ENCODE data around the gene LRRC4C.

LRRC4C gene

GRCh38 chr11:40328890-40329614 lies 1130.4 kb downstream of the LRRC4C start:
- DNase-seq, result peak; percentile 53

GRCh38 chr11:40323241-40323640 lies 1136.2 kb downstream of the LRRC4C start:
- no peak for DNase-seq

DNA sequence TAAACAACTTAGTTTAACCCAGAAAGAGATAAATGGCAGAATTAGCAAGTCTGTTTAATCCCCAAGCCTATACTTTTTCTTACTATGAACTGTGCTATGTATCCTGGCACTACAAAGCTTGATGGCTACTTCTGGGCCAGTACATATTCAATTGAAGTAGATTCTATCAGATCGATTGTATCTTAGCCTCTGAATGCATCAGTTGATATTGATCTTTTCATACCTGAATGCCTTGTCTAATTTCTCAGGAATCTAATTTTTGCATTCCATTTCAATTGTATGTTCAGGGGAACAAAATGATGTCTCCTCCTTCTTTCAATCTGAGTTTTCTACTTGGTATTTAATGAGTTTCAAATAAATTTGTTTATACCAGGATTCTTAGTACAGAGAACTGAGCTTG lies 1137.9 kb downstream of the LRRC4C start:
- DNase-seq, result no peak

DNA sequence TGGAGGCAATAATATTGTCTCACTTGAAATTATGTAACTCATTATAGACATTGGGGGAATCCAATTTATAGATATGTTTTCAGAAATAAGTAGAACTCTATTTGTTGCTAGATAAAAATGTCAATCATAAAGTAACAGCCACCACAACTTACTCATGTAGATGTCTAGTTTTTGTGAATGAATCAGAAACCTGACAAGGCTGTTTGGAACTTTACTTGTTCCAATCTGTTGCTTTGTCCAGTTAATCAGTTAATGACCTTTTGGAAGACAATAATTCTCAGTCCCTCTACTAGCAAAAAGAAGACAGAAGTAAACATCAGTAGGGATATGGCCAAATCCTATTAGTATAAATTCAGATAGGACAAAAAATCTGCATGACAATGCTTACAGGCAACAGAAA lies 1143.3 kb downstream of the LRRC4C start:
- DNase-seq, result no peak

- no peak for DNase-seq
These were observed 1144.3 kb downstream of the LRRC4C start for GRCh38 chr11:40315122-40315521.

GRCh38 chr11:40314327-40314726 lies 1145.1 kb downstream of the LRRC4C start:
- DNase-seq, result no peak

DNA sequence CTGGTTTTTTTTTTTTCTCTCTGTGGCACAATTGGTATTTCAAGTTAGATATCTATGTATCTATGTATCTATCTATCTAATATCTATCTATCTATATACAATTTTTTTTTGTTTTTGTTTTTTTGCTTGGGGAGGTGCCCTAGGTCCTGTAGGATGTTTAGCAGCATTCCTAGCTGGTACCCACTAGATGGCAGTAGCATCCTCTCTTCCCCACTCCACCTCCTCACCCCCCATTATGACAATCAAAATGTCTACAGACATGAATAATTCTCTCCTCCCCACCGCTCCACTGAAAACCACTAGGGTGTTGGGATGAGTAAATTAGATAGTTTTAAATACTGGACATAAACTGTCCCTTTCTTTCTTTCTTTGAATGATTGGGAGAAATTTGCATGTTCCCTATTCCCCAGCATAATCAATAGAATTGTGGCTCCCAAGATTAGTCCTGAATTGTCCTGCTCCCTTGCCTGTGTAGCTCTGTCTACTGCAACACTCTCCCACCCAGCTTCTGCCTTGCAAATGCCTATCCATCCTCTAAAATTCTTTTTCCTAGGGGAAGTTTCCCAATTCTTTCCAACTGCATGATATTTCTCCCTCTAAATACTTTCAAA lies 1152.4 kb downstream of the LRRC4C start:
- DNase-seq, result peak; percentile 22

DNA sequence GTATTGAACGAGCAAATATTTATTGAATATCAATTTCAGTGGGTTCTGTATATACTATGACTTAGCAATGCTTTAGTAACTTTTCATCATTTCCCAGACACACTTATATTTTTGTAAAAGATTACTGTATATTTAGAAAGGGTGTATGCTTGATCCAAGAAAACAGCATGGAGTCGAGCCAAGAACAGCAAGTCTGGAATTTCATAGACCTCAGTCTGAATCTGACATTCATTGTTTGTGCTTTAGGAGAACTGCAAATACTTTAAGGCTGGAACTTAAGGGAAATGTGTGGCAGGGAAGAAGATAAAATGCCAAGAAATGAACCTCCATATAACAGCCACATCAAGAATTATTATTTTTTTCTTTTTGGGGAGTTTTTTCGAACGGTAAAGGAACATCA lies 1156.8 kb downstream of the LRRC4C start:
- no peak for DNase-seq

GRCh38 chr11:40295466-40295865 lies 1164.0 kb downstream of the LRRC4C start:
- no peak for DNase-seq

- DNase-seq, result no peak
These were observed 1164.7 kb downstream of the LRRC4C start for GRCh38 chr11:40294741-40295140.

- no peak for DNase-seq
These were observed 1165.1 kb downstream of the LRRC4C start for GRCh38 chr11:40294349-40294735.

DNA sequence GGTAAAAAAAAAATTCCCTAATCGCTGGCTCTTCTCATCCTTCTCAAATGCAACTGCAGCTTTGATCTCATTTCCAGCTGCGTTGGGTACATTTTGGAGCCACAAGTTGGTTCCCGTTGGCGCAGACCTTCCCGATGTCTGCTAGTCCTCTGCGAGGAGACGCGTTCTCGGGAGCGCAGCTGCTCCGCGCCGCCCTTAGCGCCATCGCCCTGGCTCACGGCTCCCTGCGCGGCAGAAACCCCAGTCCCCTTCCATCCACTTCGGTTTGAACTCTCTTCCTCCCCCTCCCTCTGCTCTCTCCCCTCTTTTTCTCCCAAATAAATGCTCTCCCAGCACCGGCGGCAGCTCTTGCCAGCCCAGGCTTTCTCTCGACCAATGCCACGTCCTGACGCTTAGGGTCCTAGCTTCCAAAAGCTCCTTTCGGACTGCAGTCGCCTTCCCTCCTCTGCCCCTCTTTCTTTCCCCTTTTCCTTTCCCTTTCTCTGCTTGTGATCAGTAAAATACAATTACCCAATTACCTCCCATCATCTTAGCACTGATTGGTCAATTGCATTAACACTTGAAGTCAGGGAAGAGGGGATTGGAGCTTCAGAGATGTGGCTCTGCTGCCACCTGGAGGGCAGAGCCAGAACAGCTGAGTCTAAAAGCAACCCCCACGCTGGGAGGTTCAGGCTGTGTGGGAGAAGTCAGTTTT lies 1165.7 kb downstream of the LRRC4C start:
- DNase-seq, result peak; percentile 81

DNA sequence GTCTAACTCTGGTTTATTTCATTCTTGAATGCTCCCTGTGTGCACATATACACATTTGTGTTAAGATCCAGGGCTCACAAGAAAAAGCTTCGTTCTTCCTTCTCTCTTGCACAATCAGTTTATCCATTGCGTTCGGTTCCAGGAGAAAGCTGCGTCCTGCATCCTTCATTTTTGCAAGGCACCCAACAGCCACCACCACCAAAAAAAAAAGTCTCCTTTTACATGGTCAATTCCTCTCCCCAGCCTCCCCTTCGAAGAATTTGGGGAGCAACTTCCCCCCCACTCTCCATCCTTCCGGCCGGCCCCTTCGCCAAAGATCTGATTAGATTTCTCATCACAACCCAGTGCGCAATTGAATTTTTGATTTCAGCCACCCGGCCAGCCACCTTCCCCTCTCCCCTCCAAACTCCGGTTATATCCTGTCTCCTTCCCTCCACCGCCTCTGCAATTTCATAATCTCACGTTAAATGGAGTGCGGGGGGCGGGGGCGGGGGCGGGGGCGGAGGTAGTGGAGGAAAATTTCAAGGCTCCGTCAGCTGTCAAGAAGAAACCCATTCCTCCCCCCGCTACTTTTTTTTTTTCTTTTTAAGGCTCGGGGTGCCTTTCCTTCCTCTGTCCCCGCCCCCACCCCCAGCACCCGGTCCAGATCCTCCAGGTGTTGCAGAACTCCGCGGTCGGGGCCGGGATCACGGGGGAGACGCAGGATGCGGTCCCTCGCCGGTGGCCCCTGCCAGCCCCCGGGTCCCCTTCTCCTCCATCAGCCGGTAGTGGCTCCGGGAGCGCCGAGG lies 1166.5 kb downstream of the LRRC4C start:
- DNase-seq, result no peak

- no peak for DNase-seq
These were observed 1167.7 kb downstream of the LRRC4C start for GRCh38 chr11:40291741-40292140.

- DNase-seq, result no peak
These were observed 1168.1 kb downstream of the LRRC4C start for GRCh38 chr11:40291329-40291728.

- DNase-seq, result no peak
These were observed 1169.3 kb downstream of the LRRC4C start for GRCh38 chr11:40290171-40290631.

DNA sequence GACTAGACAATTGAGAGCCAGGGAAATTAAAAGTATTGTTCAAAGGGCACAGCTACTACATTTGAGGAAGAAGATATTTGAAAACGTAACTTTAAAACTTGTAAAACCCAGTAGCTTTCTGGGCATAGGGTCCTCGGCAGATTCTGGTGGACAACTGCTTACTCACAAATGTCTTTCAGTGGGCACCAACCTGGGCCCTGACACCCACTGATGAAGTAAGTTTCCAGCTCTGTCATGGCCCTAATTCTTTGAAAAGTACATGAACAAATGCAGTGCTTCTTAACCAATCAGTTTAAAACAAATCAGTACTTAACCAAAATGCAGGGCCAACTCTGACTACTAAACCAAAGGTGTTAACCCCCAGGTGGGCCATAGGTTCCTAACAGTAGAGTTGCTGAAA lies 1170.1 kb downstream of the LRRC4C start:
- no peak for DNase-seq

GRCh38 chr11:40287916-40288803 lies 1171.3 kb downstream of the LRRC4C start:
- DNase-seq, result no peak

DNA sequence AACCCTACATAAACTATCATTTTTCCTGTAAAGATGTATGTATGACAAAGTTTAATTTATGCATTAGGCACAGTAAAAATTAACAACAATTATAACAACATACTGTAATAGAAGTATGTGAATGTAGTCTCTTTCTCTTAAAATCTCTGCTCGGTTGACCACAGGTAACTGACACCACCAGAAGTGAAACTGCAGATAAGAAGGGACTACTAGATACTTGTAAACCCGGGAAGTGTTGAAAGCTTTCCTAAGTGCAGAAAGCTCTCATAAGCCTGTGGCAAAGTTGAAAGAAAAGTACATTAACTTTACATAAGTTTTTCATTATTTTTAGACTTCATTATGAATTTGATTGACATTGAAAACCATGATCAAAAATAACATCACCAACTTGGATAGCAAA lies 1173.3 kb downstream of the LRRC4C start:
- DNase-seq, result no peak

- no peak for DNase-seq
These were observed 1173.9 kb downstream of the LRRC4C start for GRCh38 chr11:40285558-40285957.

DNA sequence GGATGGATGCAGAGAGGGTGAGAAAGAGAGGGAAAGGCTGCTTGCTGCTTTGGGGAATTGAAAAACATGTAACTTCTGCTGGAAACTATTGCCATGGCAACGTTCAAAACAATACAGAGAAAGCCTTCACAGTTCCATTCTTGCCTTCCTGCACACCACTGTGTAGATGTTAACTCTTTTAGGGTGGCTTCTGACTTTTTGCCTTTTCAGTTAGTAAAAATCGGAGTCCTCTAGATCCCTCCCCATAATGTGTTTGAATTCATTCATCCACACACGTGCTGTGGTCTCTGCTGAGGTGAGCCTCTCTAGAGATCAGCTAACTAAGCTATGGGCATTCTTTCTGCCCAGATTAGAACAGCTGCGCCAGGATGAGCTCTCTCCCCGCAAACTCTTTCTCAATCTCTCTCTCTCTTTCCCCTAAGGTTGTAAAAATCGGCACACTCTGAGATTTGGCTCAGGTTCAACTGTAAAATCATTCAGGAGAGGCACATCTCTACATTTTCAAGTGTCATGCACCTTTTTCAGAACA lies 1178.3 kb downstream of the LRRC4C start:
- DNase-seq, result no peak
